RWPE1 (cell line): Measurements from ENCODE around the gene RTN4RL1.

Experiments used
- CTCF ChIA-PET: fragments of 350-600 bp; sonication (Branson Sonifier 250); formaldehyde crosslinking; extraction: SDS; loops from one replicate; lab custom pipeline; 2021; lab: Yijun Ruan, JAX
- POLR2A ChIA-PET: fragments of 400-600 bp; formaldehyde crosslinking; extraction: SDS; loops from one replicate; lab custom pipeline; 2020; ENCODE audit warnings: antibody characterized with exemption; ENCODE audit not compliant: low non-redundant PET; lab: Yijun Ruan, JAX
- DNase-seq: peaks from one replicate; pipeline ENCODE4 v3.0.0; 2012; ENCODE audit warnings: low spot score
- H3K27ac ChIP-seq: fragments of 450-650 bp; 2 replicates; pipeline ENCODE4 v1.5.1; 2017
- CTCF ChIP-seq: fragments of 450-650 bp; conservative IDR thresholded peaks from 2 replicates; pipeline ENCODE4 v1.5.1; 2017; ENCODE audit warnings: low read depth, mild to moderate bottlenecking

RTN4RL1 gene

GRCh38 chr17:1906662-1907101 lies 118.5 kb downstream of the RTN4RL1 start:
- ChIA-PET CTCF (interaction anchor here (0.8 to 1.2 kb wide), 3 partner anchors 18 to 338 kb away, joined by 3 to 5 read pairs (median 3); no protein-coding TSS in a partner anchor), POLR2A (interaction anchor here (1.1 kb wide), 1 partner anchor 190 kb away, joined by 3 read pairs; no protein-coding TSS in a partner anchor)
- no peak for DNase-seq
- H3K27ac ChIP-seq: no peak overlapping the region
- TF ChIP-seq CTCF: no peak

GRCh38 chr17:1905190-1905913 lies 119.8 kb downstream of the RTN4RL1 start:
- TF ChIP-seq CTCF: no peak
- DNase-seq: no peak
- CTCF ChIA-PET: interaction anchor here (0.6 to 1.4 kb wide), 3 partner anchors 23 to 120 kb away, joined by 3 to 6 read pairs (median 3); partner anchors contain the start of gene RTN4RL1
- H3K27ac ChIP-seq: no peak overlapping the region
- POLR2A ChIA-PET: interaction anchor here (0.7 kb wide), 1 partner anchor 121 kb away, joined by 3 read pairs; no protein-coding TSS in a partner anchor

GRCh38 chr17:1904273-1905182 lies 120.6 kb downstream of the RTN4RL1 start:
- no peak overlapping the region for H3K27ac ChIP-seq
- ChIA-PET CTCF (interaction anchor here (0.6 to 1.4 kb wide), 3 partner anchors 23 to 121 kb away, joined by 3 to 6 read pairs (median 5); partner anchors contain the start of gene RTN4RL1), POLR2A (no interaction called here)
- no peak for TF ChIP-seq CTCF
- no peak for DNase-seq

- H3K27ac ChIP-seq: no peak overlapping the region
- POLR2A ChIA-PET: no interaction called here
- CTCF ChIA-PET: no interaction called here
- no peak for TF ChIP-seq CTCF
- no peak for DNase-seq
These were observed 125.6 kb downstream of the RTN4RL1 start for GRCh38 chr17:1899403-1900000.

GRCh38 chr17:1898872-1899271 lies 126.3 kb downstream of the RTN4RL1 start:
- no peak overlapping the region for H3K27ac ChIP-seq
- no peak for DNase-seq
- CTCF ChIA-PET: no interaction called here
- TF ChIP-seq CTCF: no peak
- POLR2A ChIA-PET: no interaction called here

GRCh38 chr17:1898332-1898731 lies 126.8 kb downstream of the RTN4RL1 start:
- CTCF ChIA-PET: no interaction called here
- DNase-seq: no peak
- TF ChIP-seq CTCF: no peak
- POLR2A ChIA-PET: no interaction called here
- no peak overlapping the region for H3K27ac ChIP-seq
